Body of pancreas (tissue), 4 donors: ENCODE results near the gene MAST4.

Experiments
- CTCF ChIP-seq, 7 experiments: fragments of 450-650 bp in 4 of 7; fragments of 200-600 bp in 3 of 7; sonication (generic) in 3 of 7; IDR thresholded peaks; one replicate each; pipeline ENCODE4 v1.5.1; 2016 to 2019; ENCODE audit warnings: antibody characterized with exemption in 7 of 7
- POLR2A ChIP-seq, 3 donors: fragments of 450-650 bp; IDR thresholded peaks; one replicate each; pipeline ENCODE4 v1.6.1; 2016; ENCODE audit warnings: antibody characterized with exemption in 3 of 3, mild to moderate bottlenecking in 2 of 3

- no peak for TF ChIP-seq CTCF (IDR thresholded peaks at IDR 0.05)
- TF ChIP-seq POLR2A (IDR thresholded peaks at IDR 0.05), result no peak
Measured at GRCh38 chr5:66742896-66743247, 146.7 kb downstream of the MAST4 start.
